Measurements from ENCODE around the gene AREG. TPM values are rescaled to one million over a fixed set of nuclear protein-coding genes. Genes with fewer than 3 reads are reported as not detected.

Gene AREG, protein sequence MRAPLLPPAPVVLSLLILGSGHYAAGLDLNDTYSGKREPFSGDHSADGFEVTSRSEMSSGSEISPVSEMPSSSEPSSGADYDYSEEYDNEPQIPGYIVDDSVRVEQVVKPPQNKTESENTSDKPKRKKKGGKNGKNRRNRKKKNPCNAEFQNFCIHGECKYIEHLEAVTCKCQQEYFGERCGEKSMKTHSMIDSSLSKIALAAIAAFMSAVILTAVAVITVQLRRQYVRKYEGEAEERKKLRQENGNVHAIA
- total RNA-seq, result 0.11 and 0.37 TPM in 2 replicates

GRCh38 chr4:74444891-74445642 is at the start of gene AREG:
AREG (plus strand) TSS chr4:74445136; CDS start chr4:74445346, 210 bp downstream.

Other genes with a start within 250 kb of the AREG start
- gene EPGN, start 136.7 kb upstream of the AREG start, total RNA-seq, result 1.1 TPM in 1 of 2 replicates, not detected in the other
- gene EREG, start 80.0 kb upstream of the AREG start, total RNA-seq, result 0.11 and 0.12 TPM in 2 replicates